ENCODE data around the gene FOXP1.
A peak's percentile ranks its signal among the peaks of the same experiment; 100 is the strongest.

The FOXP1 gene

DNA sequence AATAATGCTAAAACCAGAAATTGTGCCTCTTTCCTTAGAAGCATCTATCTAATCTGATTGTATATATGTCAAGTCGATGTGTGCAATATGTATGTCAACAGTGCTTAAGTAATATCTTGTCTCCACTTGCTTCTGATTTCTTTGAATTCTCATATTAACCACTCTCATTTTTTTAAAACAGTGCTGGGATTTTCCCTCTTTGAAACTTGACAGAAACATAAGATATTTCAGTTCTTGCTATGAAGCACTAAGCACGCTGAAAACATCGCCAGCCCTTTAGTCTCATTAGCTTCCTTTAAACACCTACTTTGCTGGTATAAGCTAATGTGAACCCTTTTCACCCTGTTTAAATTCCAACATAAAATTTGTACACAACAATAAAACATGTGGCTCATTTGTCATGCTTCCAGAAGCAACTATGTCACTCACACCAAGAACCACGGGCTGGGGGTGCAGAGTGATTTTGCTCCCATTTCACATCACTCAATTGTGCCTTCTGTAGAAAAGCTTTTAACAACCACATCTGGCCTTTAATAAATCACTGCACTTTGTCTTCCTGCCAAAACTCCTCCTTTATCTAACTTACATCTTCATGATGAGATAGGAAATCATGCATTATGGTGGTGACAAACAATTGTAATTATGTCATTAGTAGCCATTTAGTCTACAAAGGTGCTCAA lies 185.2 kb downstream of the FOXP1 start:
- no peak for DNase-seq (ENCODE audit: low spot score)

DNA sequence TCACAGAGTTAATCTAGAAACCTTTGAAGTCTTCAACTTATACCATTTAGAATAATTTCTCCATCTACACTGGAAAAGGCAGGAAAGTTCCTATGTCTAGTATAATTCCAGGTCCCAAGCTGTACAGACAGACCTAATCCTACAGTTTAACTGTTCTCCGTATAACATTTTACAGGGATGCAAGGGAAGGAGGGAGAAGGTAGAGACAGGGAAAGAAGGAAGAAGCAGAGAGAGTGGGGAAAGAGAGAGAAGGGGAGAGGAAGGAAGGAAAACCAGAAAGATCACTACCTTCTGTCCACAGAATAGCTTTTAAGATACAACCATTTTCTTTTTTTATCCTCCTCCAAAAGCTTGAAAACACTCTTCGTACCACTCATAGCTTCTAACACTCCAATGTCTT lies 185.8 kb downstream of the FOXP1 start:
- DNase-seq (ENCODE audit: low spot score), result no peak

DNA sequence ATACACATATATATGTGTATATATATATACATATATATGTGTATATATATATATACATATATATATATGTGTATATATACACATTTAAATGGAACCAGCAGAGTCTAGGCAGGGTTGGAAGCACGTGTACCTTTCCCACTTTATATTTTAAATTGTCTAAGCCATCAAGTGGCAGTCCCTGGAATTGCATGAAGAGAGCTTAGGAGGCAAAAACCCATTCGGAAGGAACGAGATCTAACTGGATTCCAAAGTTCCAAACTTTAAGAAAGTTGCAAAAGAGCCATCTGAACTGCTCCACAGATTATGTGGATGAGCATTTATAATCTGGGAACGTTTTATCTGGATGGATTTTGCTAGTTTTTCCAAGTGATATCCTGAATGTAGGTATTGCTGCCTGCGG lies 186.5 kb downstream of the FOXP1 start:
- peak; percentile 27 for DNase-seq (ENCODE audit: low spot score)

DNA sequence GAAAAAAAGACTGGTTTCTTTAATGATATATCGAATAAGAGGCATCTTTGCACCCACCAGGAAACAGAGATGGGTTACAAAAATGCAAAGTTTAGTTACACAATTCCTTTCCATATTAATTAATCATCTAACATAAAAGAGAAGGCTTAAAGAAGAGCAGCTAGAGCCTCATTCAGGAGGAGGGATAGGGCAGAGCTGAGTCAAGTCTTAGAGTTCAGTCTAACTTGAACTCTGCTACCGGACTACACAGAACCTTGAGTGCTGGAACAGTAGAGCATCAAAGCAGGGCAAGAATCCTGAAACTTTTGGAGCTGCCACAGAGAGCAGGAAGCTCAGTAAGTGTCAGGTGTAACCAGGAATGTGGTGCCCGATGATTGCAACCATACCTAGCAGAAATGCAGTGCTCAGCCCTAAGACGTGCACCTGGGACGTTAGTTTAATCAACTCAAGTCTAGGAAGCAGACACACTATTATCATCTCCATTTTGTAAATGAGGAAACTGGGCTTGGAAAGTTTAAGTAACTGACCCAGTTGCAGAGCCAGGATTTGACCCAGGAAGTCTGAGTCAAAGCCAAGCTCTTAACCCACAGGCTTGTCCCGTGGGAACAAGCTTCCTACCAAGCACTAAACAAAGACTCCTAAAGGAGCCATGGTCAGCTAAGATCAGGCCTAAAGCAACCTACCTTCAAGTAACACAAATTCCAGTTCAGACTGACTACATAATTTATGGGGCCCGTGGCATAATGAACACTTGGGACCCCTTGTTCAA lies 187.4 kb downstream of the FOXP1 start:
- no peak for DNase-seq (ENCODE audit: low spot score)

DNA sequence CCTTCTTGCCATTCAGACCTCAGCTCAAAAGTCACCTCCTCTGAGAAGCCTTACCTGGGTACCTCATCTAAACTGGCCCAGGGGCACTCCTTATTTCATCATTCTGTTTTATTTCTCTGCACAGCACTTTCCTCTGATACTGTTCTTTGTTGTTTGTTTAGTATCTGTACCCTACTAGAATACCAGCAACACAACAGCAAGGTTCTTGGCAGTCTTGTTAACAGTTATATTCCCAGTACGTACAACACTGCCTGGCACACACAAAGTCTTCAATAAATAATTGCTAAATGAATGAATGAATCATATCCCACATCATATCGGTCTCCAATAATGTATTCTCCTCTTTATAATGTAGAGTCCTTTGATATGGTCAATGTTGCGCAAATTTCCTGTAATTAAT lies 188.1 kb downstream of the FOXP1 start:
- DNase-seq (ENCODE audit: low spot score), result no peak

DNA sequence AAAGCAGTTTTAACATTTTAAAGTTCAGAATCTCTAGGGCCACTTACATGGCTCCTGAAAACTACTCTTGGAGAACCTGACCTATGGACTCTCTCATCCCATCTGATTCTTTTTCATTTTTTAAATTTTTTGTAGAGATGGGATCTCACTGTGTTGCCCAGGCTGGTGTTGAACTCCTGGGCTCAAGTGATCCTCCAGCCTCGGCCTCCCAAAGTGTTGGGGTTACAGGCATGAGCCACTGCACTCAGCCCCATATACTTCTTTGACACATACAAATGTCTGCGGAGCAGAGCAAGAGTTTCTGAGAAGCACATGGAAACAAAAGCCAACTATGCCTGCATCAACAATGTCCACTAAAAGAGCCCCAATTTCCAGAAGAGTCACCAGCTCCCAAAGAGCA lies 189.8 kb downstream of the FOXP1 start:
- no peak for DNase-seq (ENCODE audit: low spot score)

DNA sequence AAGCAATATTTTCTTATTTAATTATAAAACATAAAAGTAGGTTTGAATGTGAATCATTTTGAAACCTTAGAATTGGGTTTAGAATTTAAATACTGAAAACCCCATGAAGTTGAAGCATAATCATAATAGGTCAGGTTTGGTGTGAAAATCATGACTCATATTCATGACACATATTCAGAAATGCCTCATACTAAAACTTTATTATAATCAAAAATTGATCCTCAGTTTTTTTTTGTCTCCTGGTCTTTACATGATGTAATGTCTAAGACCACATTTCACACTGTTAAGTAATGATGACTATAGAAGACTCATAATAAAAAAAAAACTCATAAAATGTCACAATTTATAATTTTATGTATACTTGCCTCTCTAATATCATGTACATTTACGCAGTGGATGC lies 190.4 kb downstream of the FOXP1 start:
- no peak for DNase-seq (ENCODE audit: low spot score)

DNA sequence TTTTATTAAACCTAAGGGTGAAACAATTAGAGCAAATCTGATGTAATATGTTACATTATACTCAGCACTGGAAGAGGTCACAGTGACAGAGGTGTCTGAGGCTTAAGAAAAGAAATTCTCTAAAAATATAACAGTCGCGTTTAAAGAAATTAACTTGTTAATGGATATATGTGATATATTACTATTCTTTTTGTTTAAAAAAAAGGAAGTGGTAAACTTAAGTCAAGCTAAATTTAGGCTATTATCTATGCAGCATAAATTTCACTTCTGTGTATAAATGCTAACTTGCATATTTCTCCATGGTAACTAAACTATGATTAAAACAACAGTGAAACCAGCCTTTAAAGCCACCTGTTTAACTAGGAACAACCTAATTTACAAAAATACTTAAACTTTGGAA lies 191.3 kb downstream of the FOXP1 start:
- no peak for DNase-seq (ENCODE audit: low spot score)

DNA sequence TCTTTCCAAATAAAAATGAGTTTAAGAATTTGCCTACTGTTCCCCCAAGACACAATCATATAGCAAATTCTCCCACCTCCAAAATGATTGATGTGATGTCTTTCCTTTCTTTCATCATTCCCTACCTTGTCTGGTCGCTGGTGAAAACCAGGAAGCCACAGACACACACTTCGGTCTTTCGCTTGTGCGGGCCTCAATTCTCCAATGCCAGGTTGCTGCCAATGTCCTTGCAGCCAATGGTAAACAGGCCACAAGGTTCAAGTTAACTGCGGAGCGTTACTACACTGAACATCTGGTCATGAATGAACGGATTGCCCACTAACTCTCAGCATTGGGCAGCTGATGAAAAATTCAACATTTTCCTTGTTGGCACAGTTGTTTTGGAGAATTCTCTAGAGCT lies 192.2 kb downstream of the FOXP1 start:
- no peak for DNase-seq (ENCODE audit: low spot score)

DNA sequence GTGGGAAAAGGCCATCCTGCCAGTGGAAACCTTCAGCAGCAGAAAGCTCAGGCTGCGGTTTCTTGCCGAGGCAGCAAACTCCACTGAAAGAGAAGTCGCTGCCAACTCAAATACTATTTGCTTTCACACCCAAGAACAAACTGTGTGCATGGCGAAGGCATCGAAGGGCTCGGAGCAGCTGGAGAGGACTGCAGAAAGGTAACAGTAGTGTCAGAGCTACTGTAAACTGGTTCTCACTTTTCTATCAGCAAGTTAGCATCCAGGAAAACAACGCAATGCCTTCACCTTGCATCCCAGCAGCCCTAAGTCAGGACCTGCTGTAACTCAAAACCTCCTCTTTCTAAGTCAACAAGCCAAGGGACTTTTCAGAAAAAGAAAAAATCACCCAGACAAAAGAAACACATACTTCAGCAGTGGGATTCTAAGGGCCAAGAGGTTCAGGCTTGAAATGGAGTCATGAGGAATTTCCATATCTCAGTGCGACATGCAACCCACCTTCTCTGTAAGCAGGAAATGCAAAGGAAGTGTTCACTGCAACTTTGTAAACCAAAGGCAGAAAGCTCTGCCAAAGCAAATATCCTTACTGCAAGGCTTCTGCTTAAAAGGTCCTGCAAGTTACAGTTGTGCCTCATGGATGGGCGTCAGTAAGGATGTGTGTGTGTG lies 193.5 kb downstream of the FOXP1 start:
- DNase-seq (ENCODE audit: low spot score), result peak; percentile 25

DNA sequence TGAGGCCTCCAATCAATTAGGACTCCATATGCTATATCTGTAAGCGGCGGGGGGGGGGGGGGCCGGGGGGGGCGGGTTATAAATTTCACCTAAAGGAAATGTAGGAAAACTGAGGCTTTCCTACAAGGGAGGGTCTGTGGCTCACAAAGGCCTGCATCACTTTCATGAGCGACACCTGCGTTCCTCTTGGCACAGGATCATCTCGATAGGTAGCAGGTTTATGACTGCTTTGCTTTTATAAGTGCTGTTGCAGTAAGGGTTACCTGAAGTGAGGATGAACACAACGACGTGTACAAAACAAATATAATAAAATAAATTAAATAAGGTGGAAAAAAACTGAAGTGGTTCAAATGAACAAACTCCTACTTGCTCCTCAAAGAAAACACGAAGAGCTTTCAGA lies 194.3 kb downstream of the FOXP1 start:
- DNase-seq (ENCODE audit: low spot score), result no peak

DNA sequence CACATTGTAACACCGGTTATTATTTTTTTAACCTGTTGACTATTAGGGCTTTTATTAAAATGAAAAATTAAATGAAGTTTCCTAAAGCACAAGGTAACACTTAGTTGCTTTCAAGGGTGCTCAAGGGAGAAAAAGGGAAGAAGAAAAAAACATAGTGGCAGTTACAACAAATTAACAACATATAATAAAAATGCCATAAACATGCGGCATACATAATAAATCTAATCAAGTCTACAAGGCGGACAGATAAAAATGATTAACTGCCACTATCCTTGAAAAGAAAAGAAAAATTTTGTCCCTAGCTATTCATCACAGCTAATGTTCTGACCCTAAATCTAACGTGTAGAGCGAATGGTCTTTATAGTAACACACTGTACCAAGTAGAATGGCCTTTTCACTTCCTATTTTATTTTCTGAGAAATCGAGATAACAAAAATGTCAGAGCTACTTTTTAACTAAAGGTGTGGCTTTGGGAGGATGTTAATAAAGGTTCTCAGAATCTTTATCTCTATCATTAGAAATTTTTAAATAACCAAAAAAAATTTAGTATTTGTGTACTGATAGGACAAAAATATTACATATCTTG lies 194.9 kb downstream of the FOXP1 start:
- DNase-seq (ENCODE audit: low spot score), result no peak

DNA sequence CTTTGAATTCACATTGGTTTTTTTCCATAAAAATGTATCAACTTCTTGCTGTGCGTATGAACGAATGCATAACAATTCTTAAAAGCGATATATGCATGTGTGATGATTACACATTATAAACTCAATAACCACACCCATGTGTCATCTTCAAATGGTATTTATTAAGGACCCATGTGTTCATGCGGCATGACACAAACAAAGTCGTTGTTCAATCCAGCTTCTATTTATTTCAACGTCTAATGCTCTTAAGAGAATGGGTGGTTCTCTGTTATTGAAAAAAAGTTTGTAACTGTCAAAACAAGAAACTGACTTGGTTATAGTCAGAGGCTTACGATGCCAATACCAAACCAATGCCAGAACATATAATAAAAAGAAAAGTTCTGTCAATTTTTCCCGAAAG lies 195.9 kb downstream of the FOXP1 start:
- no peak for DNase-seq (ENCODE audit: low spot score)

DNA sequence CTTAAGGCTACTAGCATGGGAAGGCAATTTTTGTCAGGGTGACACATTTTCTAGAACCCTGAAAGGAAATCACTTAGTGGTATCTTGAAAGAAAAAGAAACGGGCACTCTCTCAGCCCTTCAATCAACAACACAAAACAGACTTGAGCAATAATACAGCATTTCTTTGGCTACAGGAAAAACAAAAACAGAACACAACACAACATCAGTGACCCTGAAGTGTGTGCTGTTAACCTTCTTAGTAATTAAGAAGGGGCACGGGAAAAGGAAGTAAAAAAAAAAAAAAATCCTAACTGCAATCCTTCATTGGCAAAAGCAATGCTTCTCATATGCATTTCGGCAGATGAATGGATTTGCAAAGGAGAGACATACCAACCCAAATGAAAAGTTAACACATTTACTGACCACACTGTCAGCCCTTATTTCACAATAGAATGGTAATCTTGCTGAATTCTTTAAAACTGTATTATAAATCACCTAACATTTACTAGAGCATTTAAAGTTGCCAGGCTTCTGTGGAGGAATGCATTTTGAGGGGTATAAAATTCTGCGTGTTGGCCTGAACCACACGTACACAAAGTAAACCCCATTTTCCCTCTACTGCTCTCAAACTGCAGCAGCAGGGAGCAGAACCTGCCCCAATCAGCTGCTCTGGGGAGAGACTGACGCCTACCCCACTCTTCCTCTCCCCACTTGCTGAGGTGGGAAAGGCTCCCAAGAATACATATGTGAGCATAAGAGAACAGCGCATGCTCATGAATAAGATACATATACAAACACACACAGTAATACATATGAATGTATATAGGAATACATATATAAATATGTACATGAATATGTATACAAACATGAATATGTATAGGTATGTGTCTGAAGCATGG lies 198.5 kb downstream of the FOXP1 start:
- no peak for DNase-seq (ENCODE audit: low spot score)

DNA sequence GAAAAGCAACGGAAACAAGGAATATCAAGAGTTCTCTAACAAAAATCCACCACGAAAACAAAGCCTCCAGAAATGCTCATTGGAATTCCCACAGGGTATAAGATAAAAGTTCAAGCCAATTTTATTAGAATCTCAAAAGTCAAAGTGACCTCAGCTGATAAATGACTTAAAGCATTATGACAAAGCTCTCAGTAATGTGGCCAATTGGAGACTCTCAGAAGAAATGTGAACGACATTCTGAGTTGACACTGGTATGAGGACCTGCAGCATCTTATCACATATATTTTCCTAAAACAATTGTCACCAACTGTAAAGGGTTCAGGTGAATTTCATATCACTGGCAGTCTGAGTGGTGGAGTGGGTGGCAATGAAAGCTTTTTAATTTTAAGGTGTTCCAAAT lies 199.1 kb downstream of the FOXP1 start:
- DNase-seq (ENCODE audit: low spot score), result no peak

DNA sequence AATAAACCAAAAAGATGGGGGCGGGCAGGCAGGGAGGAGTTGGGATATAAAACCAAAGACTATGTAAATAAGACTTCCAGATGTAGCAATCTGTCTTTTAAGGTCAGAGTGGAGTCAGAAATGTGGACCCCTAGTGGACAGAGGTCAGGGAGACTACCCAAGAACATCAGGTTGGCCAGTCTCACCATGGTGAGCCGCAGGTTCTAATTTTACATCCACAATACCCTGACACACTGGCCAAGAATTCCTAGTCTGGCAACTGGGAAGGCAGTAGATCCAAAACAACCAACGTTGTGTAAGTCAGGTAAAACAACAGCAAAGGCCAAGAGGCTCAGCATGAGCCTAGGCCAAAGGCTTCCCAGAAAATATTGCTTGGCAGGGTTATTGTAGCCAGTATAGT lies 203.4 kb downstream of the FOXP1 start:
- DNase-seq (ENCODE audit: low spot score), result no peak

DNA sequence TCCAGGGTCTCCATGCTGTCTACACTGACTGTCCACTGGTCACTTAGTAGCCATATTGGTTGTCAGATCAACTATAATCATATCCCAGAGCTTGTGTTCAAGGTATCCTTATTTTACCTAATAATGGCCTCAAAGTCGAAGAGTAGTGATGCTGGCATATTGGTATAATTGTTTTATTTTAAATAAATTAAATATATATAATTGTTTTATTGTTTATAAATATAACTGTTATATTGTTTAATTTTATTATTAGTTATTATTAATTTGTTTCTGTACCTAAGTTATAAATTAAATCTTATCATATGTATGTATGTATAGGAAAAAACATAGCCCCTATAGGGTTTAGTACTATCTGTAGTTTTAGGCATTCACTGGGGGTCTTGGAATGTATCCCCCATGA lies 205.0 kb downstream of the FOXP1 start:
- no peak for DNase-seq (ENCODE audit: low spot score)

DNA sequence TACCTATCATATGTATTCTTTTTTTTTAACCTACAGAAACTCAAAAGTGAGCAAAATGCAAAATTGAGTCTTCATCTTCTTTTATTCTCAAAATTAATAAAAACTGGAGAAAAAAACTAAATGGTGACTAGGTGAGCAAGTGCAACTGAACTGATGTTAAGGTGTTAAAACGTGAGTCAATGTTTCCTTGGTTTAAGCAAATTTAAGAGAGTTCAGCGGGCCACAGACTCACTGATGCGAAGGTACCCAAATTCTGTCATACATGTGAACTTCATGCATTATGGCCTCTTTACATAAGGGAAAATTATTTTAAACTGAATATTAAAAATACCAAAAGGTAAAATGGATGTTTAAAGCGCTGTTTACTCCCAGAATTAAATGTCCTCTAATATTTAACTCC lies 206.6 kb downstream of the FOXP1 start:
- no peak for DNase-seq (ENCODE audit: low spot score)

DNA sequence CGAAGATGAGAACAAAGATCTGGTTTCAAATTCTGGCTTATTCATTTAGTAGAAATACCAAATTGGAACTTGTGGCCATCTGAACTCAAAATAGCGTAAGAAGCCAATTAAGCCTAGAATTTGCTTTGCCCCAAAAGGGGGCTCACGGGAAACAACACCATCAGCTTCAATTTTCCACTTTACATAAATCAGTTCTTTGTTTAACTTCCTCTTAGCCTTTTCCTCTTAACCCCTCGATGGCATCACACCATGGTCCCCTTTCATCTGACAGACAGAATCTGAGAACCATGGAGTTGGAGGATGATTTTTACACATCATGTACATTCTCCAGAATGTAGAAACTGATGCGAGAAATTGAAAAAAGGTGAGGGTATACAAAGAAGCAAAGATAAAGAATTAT lies 207.0 kb downstream of the FOXP1 start:
- DNase-seq (ENCODE audit: low spot score), result no peak

DNA sequence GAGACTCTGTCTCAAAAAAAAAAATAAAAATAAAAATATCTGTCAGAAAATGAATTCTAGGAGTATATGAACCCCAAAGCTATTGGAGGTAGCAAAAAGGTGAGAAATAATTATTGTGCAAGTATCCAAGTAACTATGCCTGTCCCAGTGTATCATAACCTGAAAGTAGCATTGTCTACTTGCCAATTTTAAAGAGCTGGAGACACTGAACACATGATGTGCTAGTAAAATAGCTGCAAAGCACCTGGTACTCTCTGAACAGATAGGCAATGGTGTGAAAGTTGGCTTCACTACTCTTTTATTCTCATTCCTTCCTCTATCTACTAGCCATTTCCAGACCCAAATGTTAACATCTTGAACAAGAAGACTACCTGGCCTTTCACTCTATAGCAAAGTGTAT lies 208.9 kb downstream of the FOXP1 start:
- no peak for DNase-seq (ENCODE audit: low spot score)

DNA sequence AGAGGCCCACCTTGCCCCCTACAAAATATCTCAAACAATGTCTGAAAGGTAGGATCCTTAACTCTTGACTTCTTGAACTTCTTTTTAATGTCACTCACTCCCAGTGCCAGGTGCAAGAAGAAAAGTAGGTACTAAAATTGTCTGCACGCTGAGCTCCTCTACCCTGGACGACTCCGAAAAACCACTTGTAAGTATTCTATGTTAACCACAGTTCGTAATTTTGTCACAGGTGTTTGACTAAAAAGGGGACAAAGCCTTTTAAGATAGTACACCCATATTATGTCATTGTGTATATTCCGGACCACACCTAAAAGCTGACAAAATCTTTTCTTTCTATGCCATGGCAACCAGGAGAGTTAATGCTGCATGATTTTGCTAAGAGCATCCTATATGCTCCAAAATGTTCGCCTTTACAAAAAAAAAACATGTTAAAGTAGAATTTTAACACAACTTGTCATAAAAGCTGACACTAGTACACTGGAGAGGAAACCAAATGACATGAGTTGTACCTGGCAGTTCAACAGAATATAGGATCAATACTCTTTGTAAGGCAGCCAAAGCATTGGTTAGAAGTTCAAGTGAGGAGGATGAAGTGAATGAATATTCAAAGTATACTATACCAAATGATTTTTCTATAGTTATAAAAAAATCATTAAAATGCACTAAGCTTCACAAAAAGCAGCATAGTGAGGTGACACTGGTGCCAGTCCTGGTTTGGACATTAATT lies 210.5 kb downstream of the FOXP1 start:
- no peak for DNase-seq (ENCODE audit: low spot score)

Data from pons (tissue), 1 donor.